ENCODE measurements around the gene AGAP6. TPM values are rescaled to one million over a fixed set of nuclear protein-coding genes. Genes with fewer than 3 reads are reported as not detected.
A peak's percentile ranks its signal among the peaks of the same experiment; 100 is the strongest.
"Not testable (repeated sequence)": the region's sequence is repeated elsewhere in the genome, so short reads cannot be mapped to it uniquely, and the experiment has no call there.

Gene AGAP6
- 10 to 100 TPM; 23.0 to 31.9 (median 26.0) TPM for polyA plus RNA-seq (ENCODE audit: insufficient read depth in 1 of 5, insufficient read length in 5 of 5, low replicate concordance in 1 of 5)
- long read RNA-seq, donor 1, partial matches to known transcripts: 0 of 2 reads
- long read RNA-seq, donor 1, other reads (novel, unspliced or antisense): 0 of 2 reads
- long read RNA-seq, donor 2, partial matches to known transcripts: 0 of 2 reads
- long read RNA-seq, donor 2, other reads (novel, unspliced or antisense): 0 of 2 reads
- long read RNA-seq, donor 3: 0 reads
- long read RNA-seq, donor 4, partial matches to known transcripts: 0 of 2 reads
- long read RNA-seq, donor 4, other reads (novel, unspliced or antisense): 0 of 2 reads
- long read RNA-seq, donor 5, transcript AGAP6-202 (8 exons, 2,372 nt): major isoform, 6 of 6 reads
- long read RNA-seq, donor 5, partial matches to known transcripts: 0 of 6 reads
- long read RNA-seq, donor 5, other reads (novel, unspliced or antisense): 0 of 6 reads
- long read RNA-seq, donor 6, partial matches to known transcripts: 0 of 1 reads
- long read RNA-seq, donor 6, other reads (novel, unspliced or antisense): 0 of 1 reads
- long read RNA-seq, donor 7, partial matches to known transcripts: 7 of 11 reads
- long read RNA-seq, donor 7, other reads (novel, unspliced or antisense): 0 of 11 reads
- long read RNA-seq, donor 8, partial matches to known transcripts: 0 of 1 reads
- long read RNA-seq, donor 8, other reads (novel, unspliced or antisense): 0 of 1 reads

- DNase-seq: not testable (repeated sequence)
Observed at GRCh38 chr10:49988376-49988775, at the start of gene AGAP6. Gene AGAP6, plus strand, starts transcription at chr10:49988406. Its CDS starts 310 bp downstream, at chr10:49988716.

- peak; percentile 70 to 72 for DNase-seq
Observed at GRCh38 chr10:49941447-49942338, 46.5 kb upstream of the AGAP6 start, which contains the start of the genes PARG and TIMM23B. Gene PARG, minus strand, starts transcription at chr10:49942027. Its CDS starts 302 bp downstream, at chr10:49941725. Gene TIMM23B, plus strand, starts transcription at chr10:49942053. Its CDS starts 142 bp downstream, at chr10:49942195.

GRCh38 chr10:49942339-49942705, 45.9 kb upstream of the AGAP6 start:
- DNase-seq: peak in 1 of 2 donors; percentile 0

- not testable (repeated sequence) for DNase-seq
Observed at GRCh38 chr10:49943607-49944006, 44.6 kb upstream of the AGAP6 start.

GRCh38 chr10:49948142-49948541, 40.1 kb upstream of the AGAP6 start:
- not testable (repeated sequence) for DNase-seq

- DNase-seq: not testable (repeated sequence)
Observed at GRCh38 chr10:49948737-49949136, 39.5 kb upstream of the AGAP6 start.

- not testable (repeated sequence) for DNase-seq
Observed at GRCh38 chr10:49952006-49952405, 36.2 kb upstream of the AGAP6 start.

- DNase-seq: not testable (repeated sequence)
Observed at GRCh38 chr10:49953122-49953521, 35.1 kb upstream of the AGAP6 start.

- not testable (repeated sequence) for DNase-seq
Observed at GRCh38 chr10:49970331-49970857, 17.8 kb upstream of the AGAP6 start.

- not testable (repeated sequence) for DNase-seq
Observed at GRCh38 chr10:49971466-49971865, 16.7 kb upstream of the AGAP6 start.

- not testable (repeated sequence) for DNase-seq
Observed at GRCh38 chr10:49972094-49972493, 16.1 kb upstream of the AGAP6 start.

GRCh38 chr10:49977756-49978155, 10.4 kb upstream of the AGAP6 start:
- DNase-seq: not testable (repeated sequence)

- DNase-seq: not testable (repeated sequence)
Observed at GRCh38 chr10:49987207-49987606, 999 bp upstream of the AGAP6 start.

GRCh38 chr10:49995321-49995720, 7.1 kb downstream of the AGAP6 start:
- DNase-seq: not testable (repeated sequence)

- not testable (repeated sequence) for DNase-seq
Observed at GRCh38 chr10:50014024-50014423, 25.8 kb downstream of the AGAP6 start.

GRCh38 chr10:50015596-50016220, 27.5 kb downstream of the AGAP6 start:
- not testable (repeated sequence) for DNase-seq

- not testable (repeated sequence) for DNase-seq
Observed at GRCh38 chr10:50016926-50017325, 28.7 kb downstream of the AGAP6 start.

GRCh38 chr10:50017646-50018045, 29.4 kb downstream of the AGAP6 start:
- DNase-seq: not testable (repeated sequence)

GRCh38 chr10:50019279-50019678, 31.1 kb downstream of the AGAP6 start:
- DNase-seq: not testable (repeated sequence)

GRCh38 chr10:50020451-50021024, 32.3 kb downstream of the AGAP6 start:
- not testable (repeated sequence) for DNase-seq
